Suprapubic skin (tissue), 3 donors: ENCODE measurements around the gene B4GALT5.

Source experiments
- CTCF ChIP-seq, 2 donors: fragments of 200-600 bp in 1 of 2; fragments of 450-650 bp in 1 of 2; sonication (generic) in 1 of 2; IDR thresholded peaks; one replicate each; pipeline ENCODE4 v1.5.1; 2016 to 2019; ENCODE audit warnings: antibody characterized with exemption in 2 of 2, mild to moderate bottlenecking in 1 of 2, moderate library complexity in 1 of 2
- EP300 ChIP-seq: sonication (generic); formaldehyde crosslinking; IDR thresholded peaks from one replicate; pipeline ENCODE4 v1.6.1; 2017; ENCODE audit warnings: antibody characterized with exemption
- POLR2A ChIP-seq, 2 donors: fragments of 450-650 bp; IDR thresholded peaks; one replicate each; pipeline ENCODE4 v1.6.1; 2017; ENCODE audit warnings: antibody characterized with exemption in 2 of 2, mild to moderate bottlenecking in 2 of 2, moderate library complexity in 2 of 2

- TF ChIP-seq POLR2A (IDR thresholded peaks at IDR 0.05) (no peak), CTCF (IDR thresholded peaks at IDR 0.05) (no peak), EP300 (no peak)
Measured at GRCh38 chr20:49615401-49616153, 98.1 kb downstream of the B4GALT5 start.
